GM18520 (cell line): ENCODE results near the gene BRSK1.

Experiments used
- ATAC-seq: cut with Tn5 transposase; IDR thresholded peaks from one replicate; pipeline ENCODE4 v1.9.1; 2021; ENCODE audit not compliant: unreplicated experiment

Gene BRSK1

DNA sequence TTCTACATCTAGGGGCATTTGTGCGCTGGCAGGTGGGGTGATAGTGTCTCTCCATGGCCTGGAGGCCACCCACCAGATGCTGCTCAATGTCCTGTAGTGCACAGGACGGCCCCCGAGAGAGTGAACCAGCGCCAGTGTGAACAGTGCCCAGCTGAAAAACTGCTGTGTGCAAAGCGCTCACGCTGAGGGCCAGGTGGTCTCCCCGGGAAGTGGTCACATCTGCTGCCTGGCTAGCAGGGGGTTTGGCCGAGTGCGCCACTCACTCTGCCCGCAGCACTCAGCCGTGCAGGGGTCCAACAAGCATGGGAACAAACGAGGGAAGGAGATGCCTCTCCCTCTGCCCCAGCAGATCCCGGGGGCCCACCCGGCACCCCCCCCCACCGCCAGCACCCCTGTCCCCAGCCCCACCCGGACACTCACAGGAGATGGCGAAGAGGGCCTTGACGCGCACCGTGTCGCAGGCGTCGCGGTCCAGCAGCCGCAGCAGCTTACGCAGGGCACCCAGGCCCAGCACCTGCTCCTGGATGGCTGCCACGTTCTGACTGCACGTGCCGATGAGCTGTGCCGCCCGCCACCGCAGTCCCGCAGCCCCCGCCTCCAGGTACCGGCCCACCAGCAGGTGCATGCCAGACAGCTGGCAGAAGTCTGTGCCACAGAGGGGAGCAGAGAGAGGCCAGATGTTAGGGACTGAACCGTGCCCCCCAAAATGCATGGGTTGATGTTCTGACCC lies 9.7 kb upstream of the BRSK1 start:
- ATAC-seq, result no peak

DNA sequence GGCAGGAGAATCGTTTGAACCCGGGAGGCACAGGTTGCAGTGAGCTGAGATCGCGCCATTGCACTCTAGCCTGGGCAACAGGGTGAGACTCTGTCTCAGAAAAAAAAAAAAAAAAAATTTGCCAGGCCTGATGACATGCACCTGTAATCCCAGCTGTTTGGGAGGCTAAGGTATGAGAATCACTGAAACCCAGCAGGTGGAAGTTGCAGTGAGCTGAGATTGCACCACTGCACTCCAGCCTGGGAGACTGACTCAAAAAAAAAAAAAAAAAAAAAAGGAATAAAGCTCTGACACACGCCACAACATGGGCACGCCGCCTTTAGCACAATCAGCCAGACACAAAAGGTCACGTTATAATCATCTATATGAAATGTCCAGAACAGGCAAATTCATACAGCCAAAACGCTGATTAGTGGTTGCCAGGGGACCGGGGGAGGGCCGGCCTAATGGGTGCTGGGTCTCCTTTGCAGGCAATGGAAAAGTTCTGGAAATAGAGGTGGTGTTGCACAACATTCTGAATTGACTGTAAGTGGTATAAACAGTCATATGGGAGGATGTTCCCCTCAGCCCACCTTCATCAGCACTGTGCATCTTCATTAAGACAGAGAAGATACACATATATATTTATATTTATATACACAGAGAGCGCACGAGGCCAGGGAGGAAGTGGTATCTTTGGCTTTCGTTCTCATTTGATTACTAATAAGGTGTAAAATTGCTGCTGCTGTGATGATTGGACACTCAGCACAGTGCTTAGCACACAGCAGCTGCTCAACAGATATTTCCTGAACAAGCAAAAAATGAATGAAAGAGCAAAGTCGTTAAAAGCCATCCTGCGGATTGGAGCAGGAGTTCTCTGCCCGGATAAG lies 7.7 kb upstream of the BRSK1 start:
- ATAC-seq, result peak; percentile 44

DNA sequence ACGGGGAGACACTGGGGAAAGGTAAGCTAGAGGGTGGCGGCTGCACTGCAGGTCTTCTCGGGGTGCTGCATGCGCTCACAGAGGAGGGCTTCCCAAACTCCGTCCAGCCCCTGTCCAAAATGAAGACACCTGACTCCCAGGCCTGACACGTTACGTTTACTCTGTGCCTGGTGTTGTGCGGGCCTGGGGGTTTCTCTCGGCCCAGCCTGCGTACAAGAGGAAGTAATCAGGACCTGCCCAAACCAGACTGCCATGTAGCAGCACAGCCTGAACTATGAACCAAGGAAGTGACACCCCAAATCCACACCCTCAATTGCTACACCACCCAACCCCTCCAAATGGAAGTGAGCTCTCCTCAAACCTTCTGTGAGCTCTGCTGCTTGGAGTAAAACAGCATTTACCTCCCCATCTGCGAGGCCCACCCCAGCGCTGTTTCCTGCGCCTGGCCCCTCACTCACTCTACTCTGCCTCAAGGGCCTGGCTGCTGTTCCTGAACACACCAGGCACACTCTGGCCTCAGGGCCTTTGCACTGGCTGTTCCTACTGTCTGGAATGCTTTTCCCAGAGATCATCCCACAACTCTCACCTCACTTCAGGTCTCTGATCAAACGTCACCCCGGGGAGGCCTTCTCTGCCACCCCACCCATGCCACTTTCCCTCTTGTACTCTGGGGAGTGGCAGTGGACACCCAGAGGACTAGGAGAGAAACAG lies 6.9 kb upstream of the BRSK1 start:
- ATAC-seq, result no peak

DNA sequence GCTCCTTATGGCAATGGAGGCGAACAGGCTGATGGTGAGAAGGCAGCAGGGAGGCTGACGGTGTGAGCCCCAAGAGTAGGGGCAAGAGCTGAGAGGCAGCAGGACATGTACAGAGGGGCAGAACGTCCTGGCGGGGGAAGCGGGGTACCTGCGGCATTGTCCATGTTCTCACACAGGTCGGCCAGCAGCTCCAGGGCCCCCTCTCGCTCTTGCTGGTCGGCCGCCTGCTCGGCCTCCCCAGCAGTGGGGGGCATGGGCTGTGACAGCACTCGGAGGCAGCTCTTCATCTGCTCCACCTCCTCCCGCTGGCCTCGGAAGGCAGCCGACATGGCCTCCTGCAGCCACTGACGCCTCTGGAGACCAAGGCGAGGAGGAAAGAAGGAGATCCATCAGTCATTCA lies 6.3 kb upstream of the BRSK1 start:
- no peak for ATAC-seq

DNA sequence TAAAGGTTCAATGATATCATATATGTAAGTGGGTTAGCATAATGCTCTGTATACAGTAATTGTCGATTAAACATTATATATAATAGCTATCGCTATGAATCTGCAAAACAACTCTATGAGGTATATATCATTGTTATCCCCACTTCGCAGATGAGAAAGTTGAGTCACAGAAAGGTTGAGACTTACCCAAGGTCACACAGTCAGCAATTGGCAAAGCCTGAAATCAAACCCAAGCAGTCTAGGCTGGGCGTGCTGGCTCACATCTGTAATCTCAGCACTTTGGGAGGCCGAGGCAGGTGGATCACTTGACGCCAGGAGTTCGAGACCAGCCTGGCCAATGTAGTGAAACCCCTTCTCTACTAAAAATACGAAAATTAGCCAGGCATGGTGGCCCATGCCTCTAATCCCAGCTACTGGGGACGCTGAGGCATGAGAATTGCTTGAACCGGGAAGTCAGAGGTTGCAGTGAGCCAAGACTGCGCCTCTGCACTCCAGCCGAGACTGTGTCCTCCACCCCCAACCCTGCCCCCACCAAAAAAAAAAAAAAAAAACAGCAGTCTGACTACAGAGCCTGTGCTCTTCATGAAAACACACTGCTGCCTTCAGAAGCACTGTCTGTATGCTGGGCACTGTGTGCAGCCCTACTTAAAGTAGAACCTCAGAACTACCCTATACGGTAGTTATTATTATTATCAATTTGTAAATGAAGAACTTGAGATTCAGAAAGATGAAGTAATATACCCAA lies 5.2 kb upstream of the BRSK1 start:
- ATAC-seq, result no peak

DNA sequence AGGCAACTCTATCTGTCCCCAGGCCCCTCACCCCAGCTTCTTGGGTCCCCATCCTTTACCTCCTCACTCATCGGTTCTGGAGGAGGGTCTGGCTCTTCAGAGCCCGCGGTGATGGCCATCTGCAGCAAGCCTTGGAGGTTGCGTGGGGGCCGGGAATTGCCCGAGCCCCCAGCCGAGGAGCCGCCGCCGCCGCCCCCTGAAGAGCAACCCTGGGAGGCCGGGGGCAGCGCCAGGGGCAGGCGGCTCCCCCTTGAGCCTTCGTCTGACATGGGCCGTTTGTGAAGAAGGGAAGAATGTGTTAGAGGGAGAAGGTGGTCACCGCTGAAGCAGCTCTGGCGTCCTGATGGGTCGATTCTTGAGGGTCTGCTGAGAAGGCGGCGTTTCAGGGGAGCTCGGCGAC lies 4.5 kb upstream of the BRSK1 start:
- ATAC-seq, result no peak

DNA sequence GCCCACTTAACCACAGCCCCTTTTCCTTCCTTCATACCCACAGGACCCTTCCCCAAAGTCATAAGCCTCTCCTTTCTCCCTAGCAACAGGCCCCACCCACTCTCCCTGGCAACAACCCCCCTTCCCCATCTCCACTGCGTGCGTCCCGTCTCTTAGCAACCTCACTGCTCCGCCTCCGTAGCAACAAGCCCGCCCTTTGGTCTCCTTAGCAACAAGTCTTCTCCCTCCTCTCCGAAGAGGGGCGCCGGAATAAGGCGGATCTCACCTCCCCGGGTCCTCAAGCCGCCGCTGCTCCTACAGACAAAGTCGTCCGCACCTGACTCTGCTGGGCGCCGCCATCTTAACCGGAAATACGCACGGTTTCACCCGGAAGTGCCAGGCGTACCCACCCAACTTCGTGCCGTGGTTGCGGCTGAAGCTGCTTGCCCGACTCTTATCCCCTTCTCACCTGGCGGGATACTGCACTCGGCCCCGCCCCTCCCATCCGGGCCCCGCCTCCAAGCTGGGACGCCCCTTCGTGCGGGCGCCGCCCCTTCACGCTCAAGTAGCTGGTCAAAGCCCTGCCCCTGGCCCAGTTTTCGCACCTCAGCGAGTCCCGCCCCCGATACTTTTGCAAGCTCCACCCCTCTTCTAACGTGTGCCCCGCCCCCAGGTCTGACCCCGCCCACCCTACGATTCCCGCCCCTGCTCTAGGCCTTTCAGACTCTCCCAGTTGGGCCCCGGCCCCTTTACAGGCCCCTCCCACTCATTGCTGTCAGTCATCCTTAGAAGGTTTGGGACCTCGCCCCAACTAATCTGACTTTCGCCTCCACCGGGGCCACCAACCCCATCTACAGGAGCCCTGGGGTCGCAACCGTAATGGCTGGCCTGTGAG lies 3.8 kb upstream of the BRSK1 start, which contains the start of gene HSPBP1:
TSS of gene HSPBP1 (minus strand) at position 341 of the 874 bp plus-strand sequence. CDS start 502 bp downstream, outside the sequence.
- ATAC-seq, result peak; percentile 60

DNA sequence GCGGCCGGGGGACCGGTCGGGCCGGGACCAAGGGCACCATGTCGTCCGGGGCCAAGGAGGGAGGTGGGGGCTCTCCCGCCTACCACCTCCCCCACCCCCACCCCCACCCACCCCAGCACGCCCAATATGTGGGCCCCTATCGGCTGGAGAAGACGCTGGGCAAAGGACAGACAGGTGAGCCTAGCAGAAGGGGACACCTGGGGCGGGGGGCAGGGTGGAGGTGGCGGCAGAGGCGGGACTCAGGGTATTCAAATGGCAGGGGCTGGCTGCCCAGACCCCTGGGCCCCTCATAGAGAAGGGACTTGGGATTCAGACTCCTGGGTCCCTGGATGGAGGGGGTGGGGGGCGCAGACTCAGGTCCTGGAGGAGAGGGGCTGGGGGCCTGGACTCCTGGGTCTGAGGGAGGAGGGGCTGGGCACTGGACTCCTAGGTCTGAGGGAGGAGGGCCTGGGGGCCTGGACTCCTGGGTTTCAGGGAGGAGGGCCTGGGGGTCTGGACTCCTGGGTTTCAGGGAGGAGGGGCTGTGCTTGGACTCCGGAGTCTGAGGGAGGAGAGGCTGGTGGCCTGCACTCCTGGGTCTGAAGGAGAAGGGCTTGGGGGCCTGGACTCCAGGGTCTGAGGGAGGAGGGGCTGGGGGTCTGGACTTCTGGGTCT lies 735 bp downstream of the BRSK1 start:
- no peak for ATAC-seq

DNA sequence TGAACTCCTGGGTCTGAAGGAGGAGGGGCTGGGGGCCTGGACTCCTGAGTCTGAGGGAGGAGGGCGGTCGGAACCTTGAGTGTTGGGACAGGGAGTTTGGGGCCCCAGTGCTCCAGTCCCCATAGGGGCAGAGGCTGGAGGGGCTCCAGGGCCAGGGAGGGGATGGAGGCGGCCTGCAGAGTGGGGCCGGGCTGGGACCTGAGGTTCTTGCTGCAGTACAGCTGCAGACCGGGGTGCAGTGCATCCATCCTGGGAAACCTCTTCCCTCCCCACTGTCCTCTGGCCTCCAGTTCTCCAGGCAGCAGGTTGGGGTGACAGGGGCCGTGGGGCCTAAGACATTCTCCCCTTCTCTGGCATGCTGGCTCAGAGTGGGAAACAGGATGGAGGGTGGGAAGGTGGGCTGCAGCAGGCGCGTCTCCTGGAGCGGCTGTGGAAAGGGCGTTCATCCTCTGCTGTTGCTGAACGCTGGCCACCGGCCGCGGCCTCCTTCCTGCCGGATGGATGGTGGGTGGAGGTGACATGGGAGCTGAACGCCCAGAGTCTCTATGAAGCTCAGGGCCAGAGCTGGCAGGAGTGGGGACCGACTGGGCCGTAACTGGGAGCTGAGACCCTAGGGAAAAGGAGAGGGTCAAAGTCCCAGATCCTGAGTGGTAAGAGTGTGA lies 1.6 kb downstream of the BRSK1 start:
- ATAC-seq, result no peak

DNA sequence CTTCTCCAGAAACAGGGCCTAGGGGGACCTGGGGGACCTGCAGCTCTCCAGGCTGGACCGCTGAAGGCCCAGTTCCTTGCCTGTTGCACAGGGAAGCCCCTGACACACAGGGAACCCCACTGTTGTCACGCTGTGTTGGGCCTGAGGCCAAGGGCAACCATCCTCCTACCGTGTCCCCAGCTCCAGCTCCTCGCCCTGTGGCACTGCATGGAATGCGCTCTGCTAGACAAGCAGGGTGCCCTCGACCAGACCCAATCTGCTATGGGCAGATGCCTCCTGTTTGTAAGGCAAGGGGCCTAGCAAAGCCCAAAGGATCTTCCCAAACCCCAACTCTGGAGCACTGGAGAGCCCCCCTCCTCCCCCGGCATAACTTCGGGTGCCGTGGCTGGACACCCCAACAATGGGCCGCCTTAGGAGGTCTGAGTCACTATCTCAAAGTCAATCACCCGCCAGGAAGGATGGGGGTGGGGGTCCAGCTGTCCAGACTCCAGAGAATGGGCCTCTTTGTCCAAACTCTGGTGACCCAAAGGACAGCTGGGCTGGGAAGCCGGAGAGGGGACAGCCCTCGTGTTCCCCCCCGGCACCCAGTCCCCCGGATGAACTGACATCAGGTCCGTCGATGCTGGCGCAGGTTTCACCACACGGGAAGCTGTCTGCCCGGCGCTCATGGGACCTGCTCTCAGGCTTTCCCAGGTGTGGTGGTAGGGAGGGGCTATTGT lies 3.7 kb downstream of the BRSK1 start:
- no peak for ATAC-seq

DNA sequence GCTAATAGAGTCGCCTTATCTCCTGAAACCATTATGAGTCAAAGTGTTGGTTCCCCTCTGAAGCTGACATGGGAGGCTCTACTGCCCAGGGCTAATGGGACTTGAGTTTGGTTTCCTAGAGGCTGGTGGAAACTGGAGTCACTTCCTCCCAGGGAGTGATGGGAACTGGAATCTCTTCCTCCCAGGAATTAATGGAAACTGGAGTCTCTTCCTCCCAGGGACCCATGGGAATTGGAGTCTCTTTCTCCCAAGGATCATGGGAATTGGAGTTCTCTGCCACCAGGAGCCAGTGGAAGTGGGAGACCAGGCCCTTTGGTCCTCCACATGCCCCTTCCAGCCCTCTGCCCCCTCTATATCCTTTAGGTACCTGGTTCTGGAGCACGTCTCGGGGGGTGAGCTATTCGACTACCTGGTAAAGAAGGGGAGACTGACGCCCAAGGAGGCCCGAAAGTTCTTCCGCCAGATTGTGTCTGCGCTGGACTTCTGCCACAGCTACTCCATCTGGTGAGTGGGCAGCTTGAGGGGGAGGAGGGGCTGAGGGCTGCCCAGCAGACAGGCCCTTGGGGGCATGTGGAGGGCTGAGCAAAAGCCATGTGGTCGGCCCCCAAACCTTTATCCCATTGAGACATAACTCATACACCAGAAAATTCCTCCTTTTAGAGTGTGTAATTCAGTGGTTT lies 5.5 kb downstream of the BRSK1 start:
- ATAC-seq, result no peak

DNA sequence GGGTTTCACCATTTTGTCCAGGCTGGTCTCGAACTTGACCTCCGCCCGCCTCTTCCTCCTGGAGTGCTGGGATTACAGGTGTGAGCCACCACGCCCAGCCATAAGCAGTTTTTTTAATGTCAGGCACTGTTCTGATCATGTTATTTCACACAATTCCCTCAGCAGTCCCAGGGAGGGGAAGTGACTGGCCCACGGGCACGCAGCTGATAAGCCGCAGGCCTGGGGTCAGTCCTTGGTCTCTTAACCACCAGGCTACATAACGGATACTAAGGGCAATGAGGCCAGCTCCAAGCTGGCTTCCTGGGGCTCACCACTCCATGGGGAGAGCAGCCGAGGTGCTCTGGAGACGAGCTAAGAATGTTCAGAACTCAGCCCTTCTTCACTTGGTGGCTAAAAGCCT lies 13.5 kb downstream of the BRSK1 start:
- no peak for ATAC-seq

DNA sequence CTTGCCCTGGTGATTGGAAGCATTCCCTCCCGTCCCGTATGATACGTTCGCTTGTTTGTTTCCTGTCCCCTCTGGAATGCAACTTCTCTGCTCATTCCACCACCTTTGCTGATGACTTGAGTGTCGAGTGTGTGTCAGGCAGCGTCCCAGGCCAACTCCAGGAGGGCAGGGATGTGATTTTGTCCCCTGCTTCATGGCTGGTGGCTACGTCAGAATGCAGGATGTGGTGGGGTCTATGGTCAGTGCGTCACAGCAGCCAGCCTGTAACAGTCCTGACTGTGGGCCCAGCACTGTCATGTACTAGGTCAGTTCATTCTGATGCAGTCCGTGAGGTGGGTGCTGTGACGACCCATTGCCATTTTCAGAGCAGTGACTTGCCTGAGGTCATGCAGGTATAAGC lies 16.2 kb downstream of the BRSK1 start:
- no peak for ATAC-seq

DNA sequence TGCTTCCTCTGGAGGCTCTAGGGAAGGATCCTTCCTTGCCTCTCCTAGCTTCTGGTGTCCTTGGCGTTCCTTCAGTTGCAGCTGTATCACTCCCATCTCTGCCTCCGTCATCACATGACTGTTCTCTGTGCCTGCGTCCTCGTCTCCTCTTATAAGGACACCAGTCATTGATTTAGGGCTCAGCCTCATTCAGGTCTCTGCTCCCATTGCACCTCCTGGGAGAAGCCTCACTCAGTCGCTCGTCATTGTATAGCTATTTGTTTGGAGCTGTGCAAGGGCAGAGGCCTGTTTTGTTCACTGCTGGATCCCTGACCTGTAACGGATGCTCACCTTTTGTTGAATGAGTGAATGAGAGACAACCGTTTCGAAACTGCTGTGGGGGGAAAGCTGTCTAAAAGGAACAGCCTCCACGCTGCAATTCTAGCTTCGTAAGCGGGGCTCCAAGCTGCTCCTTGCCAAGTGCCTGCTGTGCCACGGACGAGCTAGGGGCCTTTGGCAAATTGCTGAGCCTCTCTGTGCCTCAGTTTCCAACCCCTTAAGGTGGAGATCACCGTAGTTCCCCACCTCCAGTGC lies 17.2 kb downstream of the BRSK1 start:
- ATAC-seq, result no peak

DNA sequence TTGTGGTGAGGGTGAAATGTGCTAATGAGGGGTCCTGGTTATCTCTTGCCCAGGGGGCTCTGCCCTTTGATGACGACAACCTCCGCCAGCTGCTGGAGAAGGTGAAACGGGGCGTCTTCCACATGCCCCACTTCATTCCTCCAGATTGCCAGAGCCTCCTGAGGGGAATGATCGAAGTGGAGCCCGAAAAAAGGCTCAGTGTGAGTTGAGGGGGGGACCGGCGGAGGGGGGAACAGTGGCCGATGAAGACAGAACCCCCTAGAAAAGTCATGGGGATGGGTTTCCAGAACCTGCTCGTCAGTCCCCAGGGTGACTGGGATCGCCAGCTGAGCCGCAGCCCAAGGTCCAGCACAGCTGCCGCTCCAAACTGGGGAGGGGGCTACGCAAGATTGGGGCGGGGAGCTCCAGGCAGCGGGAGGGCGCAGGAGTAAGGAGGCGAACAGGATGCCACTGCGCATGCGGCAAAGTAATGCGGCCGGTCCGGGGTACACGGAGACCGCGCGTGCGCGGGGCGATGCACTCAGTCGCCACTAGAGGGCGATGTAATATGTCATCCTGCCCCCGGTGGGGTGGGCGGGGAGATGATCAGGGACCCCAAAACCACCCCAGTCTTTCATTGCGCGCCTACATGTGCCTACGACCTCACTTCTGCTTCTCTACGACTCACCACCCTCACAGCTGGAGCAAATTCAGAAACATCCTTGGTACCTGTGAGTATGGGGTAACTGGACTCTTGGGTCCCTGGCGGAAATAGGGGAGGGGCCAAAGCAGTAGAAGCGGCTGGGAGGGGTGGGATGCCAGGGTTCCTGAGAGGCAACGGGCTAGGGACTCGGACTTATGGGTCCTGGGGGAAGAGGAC lies 17.9 kb downstream of the BRSK1 start:
- ATAC-seq, result peak; percentile 70

DNA sequence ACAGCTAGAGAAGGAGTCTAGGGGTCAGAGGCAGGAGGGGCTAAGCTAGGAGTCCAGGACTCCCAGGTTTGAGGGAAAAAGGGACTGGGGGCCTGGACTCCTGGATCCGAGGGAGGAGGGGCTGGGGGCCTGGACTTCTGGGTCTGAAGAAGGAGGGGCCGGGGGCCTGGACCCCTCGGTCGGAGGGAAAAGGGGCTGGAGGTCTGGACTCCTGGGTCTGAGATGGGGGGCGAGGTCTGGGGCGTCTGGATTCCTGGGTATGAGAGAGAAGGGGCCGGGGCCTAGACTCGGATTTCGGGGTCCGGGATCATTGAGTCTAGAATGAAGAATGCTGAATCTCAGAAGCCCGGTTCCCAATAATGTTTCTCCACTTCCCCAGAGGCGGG lies 18.5 kb downstream of the BRSK1 start:
- no peak for ATAC-seq
